NCI-H128 (cell line): ENCODE measurements around the gene WRNIP1.
"Not testable (repeated sequence)": the region's sequence is repeated elsewhere in the genome, so short reads cannot be mapped to it uniquely, and the experiment has no call there.

Experiments used
- DNase-seq: peaks from one replicate; lab custom pipeline; 2025; ENCODE audit not compliant: unreplicated experiment; lab: John Stamatoyannopoulos, UW

WRNIP1 gene

GRCh38 chr6:2782825-2783187, 17.6 kb downstream of the WRNIP1 start:
- DNase-seq, result no peak

- DNase-seq, result no peak
Observed at GRCh38 chr6:2783188-2783963, 18.2 kb downstream of the WRNIP1 start.

GRCh38 chr6:2784061-2784460, 18.9 kb downstream of the WRNIP1 start:
- no peak for DNase-seq

- DNase-seq, result no peak
Observed at GRCh38 chr6:2784930-2785329, 19.7 kb downstream of the WRNIP1 start.

- DNase-seq, result no peak
Observed at GRCh38 chr6:2786269-2786668, 21.1 kb downstream of the WRNIP1 start.

- no peak for DNase-seq
Observed at GRCh38 chr6:2790588-2791449, 25.6 kb downstream of the WRNIP1 start.

GRCh38 chr6:2791450-2791974, 26.3 kb downstream of the WRNIP1 start:
- no peak for DNase-seq

- DNase-seq, result no peak
Observed at GRCh38 chr6:2792330-2793110, 27.3 kb downstream of the WRNIP1 start.

- no peak for DNase-seq
Observed at GRCh38 chr6:2793534-2794151, 28.4 kb downstream of the WRNIP1 start.

GRCh38 chr6:2794171-2794730, 29.1 kb downstream of the WRNIP1 start:
- no peak for DNase-seq

GRCh38 chr6:2795162-2795561, 30.0 kb downstream of the WRNIP1 start:
- no peak for DNase-seq

- no peak for DNase-seq
Observed at GRCh38 chr6:2795956-2796355, 30.8 kb downstream of the WRNIP1 start.

GRCh38 chr6:2796861-2797260, 31.7 kb downstream of the WRNIP1 start:
- no peak for DNase-seq

- DNase-seq, result no peak
Observed at GRCh38 chr6:2797564-2798031, 32.4 kb downstream of the WRNIP1 start.

- no peak for DNase-seq
Observed at GRCh38 chr6:2798586-2799134, 33.5 kb downstream of the WRNIP1 start.

- no peak for DNase-seq
Observed at GRCh38 chr6:2799936-2800527, 34.8 kb downstream of the WRNIP1 start.

- DNase-seq, result no peak
Observed at GRCh38 chr6:2800552-2801316, 35.5 kb downstream of the WRNIP1 start.

GRCh38 chr6:2801687-2802086, 36.5 kb downstream of the WRNIP1 start:
- not testable (repeated sequence) for DNase-seq

GRCh38 chr6:2802521-2803060, 37.4 kb downstream of the WRNIP1 start:
- no peak for DNase-seq
